Body of pancreas (tissue), 4 donors: ENCODE measurements around the gene CD58. TPM values are rescaled to one million over a fixed set of nuclear protein-coding genes. Genes with fewer than 3 reads are reported as not detected.

Experiments used
- ATAC-seq: fragments of 150-250 bp; one replicate; pipeline ENCODE4 v1.9.1; 2016
- DNase-seq, 4 donors: peaks; one replicate each; pipeline ENCODE4 v3.0.0-alpha.2; 2019
- H3K27ac ChIP-seq, 4 donors: fragments of 200-600 bp; sonication (generic); 1 replicate in 3 of 4; 2 replicates in 1 of 4; pipeline versions ENCODE4 v1.5.1 to v1.6.1; 2016 to 2019; ENCODE audit warnings: mild to moderate bottlenecking in 1 of 4, mixed read lengths in 1 of 4, moderate library complexity in 1 of 4
- H3K27me3 ChIP-seq, 2 donors: fragments of 200-600 bp; sonication (generic); one replicate each; pipeline ENCODE4 v1.6.0; 2016; ENCODE audit warnings: mild to moderate bottlenecking in 1 of 2
- H3K36me3 ChIP-seq, 2 donors: fragments of 200-600 bp; sonication (generic); replicated peaks in 1 of 2; 2 replicates each; pipeline ENCODE4 v1.5.1; 2016; ENCODE audit warnings: low read depth in 2 of 2; ENCODE audit not compliant: insufficient read depth in 1 of 2
- H3K4me1 ChIP-seq: fragments of 200-600 bp; sonication (generic); one replicate; pipeline ENCODE4 v1.6.0; 2016
- H3K4me3 ChIP-seq, 2 donors: fragments of 200-600 bp; sonication (generic); 1 replicate in 1 of 2; 2 replicates in 1 of 2; pipeline ENCODE4 v1.5.1; 2016 to 2019
- H3K9me3 ChIP-seq, 3 donors: fragments of 200-600 bp; sonication (generic); 1 replicate in 2 of 3; 2 replicates in 1 of 3; pipeline ENCODE4 v1.5.1; 2016
- CTCF ChIP-seq, 7 experiments: fragments of 450-650 bp in 4 of 7; fragments of 200-600 bp in 3 of 7; sonication (generic) in 3 of 7; IDR thresholded peaks; one replicate each; pipeline ENCODE4 v1.5.1; 2016 to 2019; ENCODE audit warnings: antibody characterized with exemption in 7 of 7
- POLR2A ChIP-seq, 3 donors: fragments of 450-650 bp; IDR thresholded peaks; one replicate each; pipeline ENCODE4 v1.6.1; 2016; ENCODE audit warnings: antibody characterized with exemption in 3 of 3, mild to moderate bottlenecking in 2 of 3
- WGBS, 2 donors: methylation state at CpG; one replicate each; pipeline ENCODE4 v1.1.5; 2017; 5-methylcytosine and 5-hydroxymethylcytosine counted together
- intact Hi-C: fragments of 100-400 bp; cut with DNase I; formaldehyde crosslinking; loops from one replicate; pipeline ENCODE4 v1.15.1; 2023
- microRNA counts, 2 donors: library from miRNA; unstranded; fragments of <30 nt; microRNA quantifications; one replicate each; lab custom pipeline; 2017
- microRNA-seq, 2 donors: library from miRNA; unstranded; fragments of <30 nt; microRNA quantifications; one replicate each; pipeline ENCODE4, GENCODE V29; 2016; ENCODE audit warnings: borderline number of aligned reads in 2 of 2, borderline replicate concordance in 2 of 2
- small RNA-seq: library from RNA; depleted of rRNA; stranded (forward); fragments of <200 nt; gene quantifications from one replicate; pipeline ENCODE3, GENCODE V24; 2016
- total RNA-seq, 2 donors: library from RNA; depleted of rRNA; stranded (reverse); fragments of >200 nt; gene quantifications; one replicate each; pipeline ENCODE4 v1.1.0, GENCODE V29; 2016

The CD58 gene
- total RNA-seq, 2 donors from 2014 or later, result 6.6 to 15.0 TPM

GRCh38 chr1:116466810-116467557 is 103.8 kb downstream of the CD58 start:
- H3K9me3 ChIP-seq, result no peaks in the 10 kb centered on the region
- no peaks in the 10 kb centered on the region for H3K36me3 ChIP-seq
- no peak for DNase-seq
- no peaks in the 10 kb centered on the region for H3K27me3 ChIP-seq
- no peak overlapping the region for H3K4me3 ChIP-seq
- H3K4me1 ChIP-seq, result peaks cover 26% of the 10 kb centered on the region
- no peak for ATAC-seq
- TF ChIP-seq POLR2A (IDR thresholded peaks at IDR 0.05) (no peak), CTCF (IDR thresholded peaks at IDR 0.05) (no peak)
- WGBS, 2 donors, result 77 to 97% methylated on average over 2 of the region's 2 CpGs
- H3K27ac ChIP-seq, result peak overlapping the region in 1 of 4 donors; percentile 54
- intact Hi-C loops, result no loop called here

GRCh38 chr1:116465845-116466685 is 104.8 kb downstream of the CD58 start:
- Histone ChIP-seq H3K4me1 (peaks cover 26% of the 10 kb centered on the region), H3K27ac (peak overlapping the region; percentile 23 to 76 (median 66)), H3K27me3 (no peaks in the 10 kb centered on the region), H3K9me3 (no peaks in the 10 kb centered on the region), H3K36me3 (no peaks in the 10 kb centered on the region), H3K4me3 (no peak overlapping the region)
- intact Hi-C loops, result no loop called here
- 59 to 65% methylated on average over 10 of the region's 10 CpGs for WGBS, 2 donors
- ATAC-seq, result peak; percentile 41
- peak in 1 of 4 donors; percentile 35 for DNase-seq
- TF ChIP-seq CTCF (IDR thresholded peaks at IDR 0.05) (no peak), POLR2A (IDR thresholded peaks at IDR 0.05) (no peak)

- peak overlapping the region; percentile 23 to 76 (median 66) for H3K27ac ChIP-seq
- H3K9me3 ChIP-seq, result no peaks in the 10 kb centered on the region
- no peaks in the 10 kb centered on the region for H3K36me3 ChIP-seq
- WGBS, 2 donors, result 67 to 69% methylated on average over 4 of the region's 4 CpGs
- DNase-seq, result no peak
- TF ChIP-seq POLR2A (IDR thresholded peaks at IDR 0.05) (no peak), CTCF (IDR thresholded peaks at IDR 0.05) (no peak)
- no peak overlapping the region for H3K4me3 ChIP-seq
- H3K27me3 ChIP-seq, result no peaks in the 10 kb centered on the region
- H3K4me1 ChIP-seq, result peaks cover 26% of the 10 kb centered on the region
- intact Hi-C loops, result no loop called here
- ATAC-seq, result no peak
Measured at GRCh38 chr1:116465477-116465844, 105.4 kb downstream of the CD58 start.

MicroRNAs encoded within 50 kb of the gene (microRNA counts, 767-probe panel; counts per million panel counts)
- microRNA hsa-miR-548ac (lab: Ali Mortazavi, UCI), result 0 to 736 counts per million in 2 donors

Small RNAs within 50 kb of the gene (microRNA-seq; reads per million reads assigned to microRNA genes)
- 0 reads per million in 2 donors for gene MIR548AC

Small RNAs within 50 kb of the gene (small RNA-seq; reads per million reads assigned to genes)
- gene MIR548AC, result not detected

Other genes starting within 250 kb of the CD58 start
- 100 to 1,000 TPM; 423 to 593 TPM for gene ATP1A1, start 197.8 kb downstream of the CD58 start, total RNA-seq
- gene IGSF3, start 96.7 kb upstream of the CD58 start, total RNA-seq, result 1 to 10 TPM; 4.6 to 5.2 TPM
- 1 to 10 TPM in 1 of 2 donors, not detected in 1; 2.1 TPM for gene CD2, start 183.4 kb upstream of the CD58 start, total RNA-seq